Neuron (in vitro differentiated cells): Measurements from ENCODE around the gene TRAF1.
"Not testable (repeated sequence)": the region's sequence is repeated elsewhere in the genome, so short reads cannot be mapped to it uniquely, and the experiment has no call there.

ENCODE experiments used
- H2AFZ ChIP-seq: one replicate; pipeline ENCODE4 v1.6.1; 2013; ENCODE audit warnings: low read depth, mild to moderate bottlenecking, inconsistent platforms, low read length, moderate library complexity
- H3K27me3 ChIP-seq: one replicate; pipeline ENCODE4 v1.6.1; 2013; ENCODE audit warnings: low read length; ENCODE audit not compliant: insufficient read depth
- H3K36me3 ChIP-seq: one replicate; pipeline ENCODE4 v1.6.1; 2013; ENCODE audit warnings: low read length; ENCODE audit not compliant: insufficient read depth
- H3K4me1 ChIP-seq: one replicate; pipeline ENCODE4 v1.6.1; 2013; ENCODE audit warnings: low read length; ENCODE audit not compliant: insufficient read depth
- H3K4me3 ChIP-seq: 2 replicates; pipeline ENCODE4 v1.5.1; 2013; ENCODE audit warnings: mild to moderate bottlenecking, low read length, moderate library complexity
- H3K9me3 ChIP-seq: one replicate; pipeline ENCODE4 v1.6.1; 2013; ENCODE audit warnings: low read length

The TRAF1 gene

GRCh38 chr9:120926397-120926928 lies at the start of gene TRAF1:
Gene TRAF1 (minus strand): TSS chr9:120926796. CDS start chr9:120926075, 721 bp downstream.
- Histone ChIP-seq H3K36me3 (no peaks in the 10 kb centered on the region), H3K4me3 (no peak within 1 kb of the TSS), H3K4me1 (no peaks in the 10 kb centered on the region), H3K9me3 (no peaks in the 10 kb centered on the region), H2AFZ (no peak within 1 kb of the TSS), H3K27me3 (no peaks in the 10 kb centered on the region)

GRCh38 chr9:120974921-120975320 lies 48.3 kb upstream of the TRAF1 start:
- Histone ChIP-seq H2AFZ (no peak overlapping the region), H3K9me3 (no peaks in the 10 kb centered on the region), H3K27me3 (no peaks in the 10 kb centered on the region), H3K4me3 (no peak overlapping the region), H3K4me1 (no peaks in the 10 kb centered on the region), H3K36me3 (no peaks in the 10 kb centered on the region)

GRCh38 chr9:120974181-120974580 lies 47.6 kb upstream of the TRAF1 start:
- Histone ChIP-seq H3K27me3 (no peaks in the 10 kb centered on the region), H3K4me3 (no peak overlapping the region), H2AFZ (no peak overlapping the region), H3K9me3 (no peaks in the 10 kb centered on the region), H3K36me3 (no peaks in the 10 kb centered on the region), H3K4me1 (no peaks in the 10 kb centered on the region)

- no peaks in the 10 kb centered on the region for H3K4me1 ChIP-seq
- no peaks in the 10 kb centered on the region for H3K36me3 ChIP-seq
- H3K27me3 ChIP-seq: no peaks in the 10 kb centered on the region
- H2AFZ ChIP-seq: no peak overlapping the region
- H3K9me3 ChIP-seq: no peaks in the 10 kb centered on the region
- H3K4me3 ChIP-seq: no peak overlapping the region
These were observed 45.3 kb upstream of the TRAF1 start for GRCh38 chr9:120971938-120972337.

- H3K4me1 ChIP-seq, H3K36me3 ChIP-seq: not testable (repeated sequence)
These were observed 44.9 kb upstream of the TRAF1 start for GRCh38 chr9:120971471-120971870.

GRCh38 chr9:120970244-120970643 lies 43.6 kb upstream of the TRAF1 start:
- Histone ChIP-seq H3K4me1 (peaks cover 11% of the 10 kb centered on the region), H3K27me3 (no peaks in the 10 kb centered on the region), H2AFZ (no peak overlapping the region), H3K36me3 (no peaks in the 10 kb centered on the region), H3K4me3 (no peak overlapping the region), H3K9me3 (no peaks in the 10 kb centered on the region)

More at GRCh38 chr9:120971471-120971870, 44.9 kb upstream of the TRAF1 start:
- not testable (repeated sequence) for H2AFZ ChIP-seq, H3K4me3 ChIP-seq, H3K27me3 ChIP-seq, H3K9me3 ChIP-seq

- H3K4me1 ChIP-seq: peaks cover 31% of the 10 kb centered on the region
- H3K9me3 ChIP-seq: no peaks in the 10 kb centered on the region
- no peak overlapping the region for H3K4me3 ChIP-seq
- no peak overlapping the region for H2AFZ ChIP-seq
- no peaks in the 10 kb centered on the region for H3K27me3 ChIP-seq
- H3K36me3 ChIP-seq: no peaks in the 10 kb centered on the region
These were observed 39.4 kb upstream of the TRAF1 start for GRCh38 chr9:120966013-120966369.

- no peak overlapping the region for H3K4me3 ChIP-seq
- no peaks in the 10 kb centered on the region for H3K36me3 ChIP-seq
- H2AFZ ChIP-seq: no peak overlapping the region
- H3K9me3 ChIP-seq: no peaks in the 10 kb centered on the region
- no peaks in the 10 kb centered on the region for H3K27me3 ChIP-seq
- peaks cover 31% of the 10 kb centered on the region for H3K4me1 ChIP-seq
These were observed 38.9 kb upstream of the TRAF1 start for GRCh38 chr9:120965344-120966012.

GRCh38 chr9:120961936-120962335 lies 35.3 kb upstream of the TRAF1 start:
- no peaks in the 10 kb centered on the region for H3K9me3 ChIP-seq
- no peak overlapping the region for H3K4me3 ChIP-seq
- no peaks in the 10 kb centered on the region for H3K27me3 ChIP-seq
- peaks cover 31% of the 10 kb centered on the region for H3K4me1 ChIP-seq
- H3K36me3 ChIP-seq: peaks cover 2% of the 10 kb centered on the region
- peak overlapping the region; percentile 10 for H2AFZ ChIP-seq

- H3K27me3 ChIP-seq: no peaks in the 10 kb centered on the region
- peaks cover 2% of the 10 kb centered on the region for H3K36me3 ChIP-seq
- H2AFZ ChIP-seq: no peak overlapping the region
- H3K4me3 ChIP-seq: no peak overlapping the region
- H3K9me3 ChIP-seq: no peaks in the 10 kb centered on the region
- peaks cover 18% of the 10 kb centered on the region for H3K4me1 ChIP-seq
These were observed 33.4 kb upstream of the TRAF1 start for GRCh38 chr9:120960001-120960400.

- Histone ChIP-seq H3K4me1 (peaks cover 6% of the 10 kb centered on the region), H3K4me3 (no peak overlapping the region), H3K36me3 (peaks cover 2% of the 10 kb centered on the region)
These were observed 30.3 kb upstream of the TRAF1 start for GRCh38 chr9:120956862-120957261.

GRCh38 chr9:120951960-120952618 lies 25.5 kb upstream of the TRAF1 start:
- H2AFZ ChIP-seq: no peak overlapping the region
- H3K36me3 ChIP-seq: no peaks in the 10 kb centered on the region
- no peak overlapping the region for H3K4me3 ChIP-seq
- no peaks in the 10 kb centered on the region for H3K4me1 ChIP-seq
- H3K27me3 ChIP-seq: no peaks in the 10 kb centered on the region
- H3K9me3 ChIP-seq: no peaks in the 10 kb centered on the region

More at GRCh38 chr9:120956862-120957261, 30.3 kb upstream of the TRAF1 start:
- no peaks in the 10 kb centered on the region for H3K9me3 ChIP-seq
- H2AFZ ChIP-seq: no peak overlapping the region
- H3K27me3 ChIP-seq: no peaks in the 10 kb centered on the region

- H3K4me1 ChIP-seq: no peaks in the 10 kb centered on the region
These were observed 24.1 kb upstream of the TRAF1 start for GRCh38 chr9:120950421-120951388.

More at GRCh38 chr9:120950421-120951388, 24.1 kb upstream of the TRAF1 start:
- no peaks in the 10 kb centered on the region for H3K36me3 ChIP-seq
- H3K27me3 ChIP-seq: no peaks in the 10 kb centered on the region
- no peak overlapping the region for H3K4me3 ChIP-seq
- no peak overlapping the region for H2AFZ ChIP-seq
- H3K9me3 ChIP-seq: no peaks in the 10 kb centered on the region
